GM18519 (cell line): ENCODE results near the gene CPLX4.

Experiments
- ATAC-seq: cut with Tn5 transposase; IDR thresholded peaks from one replicate; pipeline ENCODE4 v1.9.1; 2021; ENCODE audit warnings: mild to moderate bottlenecking, moderate library complexity; ENCODE audit not compliant: unreplicated experiment, low FRiP score

Gene CPLX4

GRCh38 chr18:59308248-59308937 lies 10.1 kb downstream of the CPLX4 start:
- ATAC-seq = peak; percentile 67

DNA sequence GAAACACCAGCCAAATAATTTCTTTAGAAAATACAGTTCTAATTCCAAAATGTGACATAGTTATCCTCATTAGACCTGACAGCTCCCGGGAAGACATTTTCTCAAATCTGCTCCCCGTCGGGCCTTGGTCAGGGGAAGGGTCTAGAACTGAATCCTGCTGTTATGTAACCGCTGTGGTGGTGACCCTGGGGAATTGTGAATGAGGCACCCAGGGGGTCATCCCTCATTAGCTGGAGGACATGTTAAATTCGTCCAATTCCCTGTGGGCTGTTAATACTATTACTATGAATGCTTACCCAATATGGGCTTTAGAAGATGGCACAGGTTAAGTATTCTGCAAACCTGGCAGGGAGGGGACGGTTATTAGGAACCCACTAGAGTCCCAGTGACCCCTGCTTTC lies 11.8 kb downstream of the CPLX4 start:
- ATAC-seq = no peak

GRCh38 chr18:59305295-59305694 lies 13.2 kb downstream of the CPLX4 start:
- no peak for ATAC-seq

DNA sequence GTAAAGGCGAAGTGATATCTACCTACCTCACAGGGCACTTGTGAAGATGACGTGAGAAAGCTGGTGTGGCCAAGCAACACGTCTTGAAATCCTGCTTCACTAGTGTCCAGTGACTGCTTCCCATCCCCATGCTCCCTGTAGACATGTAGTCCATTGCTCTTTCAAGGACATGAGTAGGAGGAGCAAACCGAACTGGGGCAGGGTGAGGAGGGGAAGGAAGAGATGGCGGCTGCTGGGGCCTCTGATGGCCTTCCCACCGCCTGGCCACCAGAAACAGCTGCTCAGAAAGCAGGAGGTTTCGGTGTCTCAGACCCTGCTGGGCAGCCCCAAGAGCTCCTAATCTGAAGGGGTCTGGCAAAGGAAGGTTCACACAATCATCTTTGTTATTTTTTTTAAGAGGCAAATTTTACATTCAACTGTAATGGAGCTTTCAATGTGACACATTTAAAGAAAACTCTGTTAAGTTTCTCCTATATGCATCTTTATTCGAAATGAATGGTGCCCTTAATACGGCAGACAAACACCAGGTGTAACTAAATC lies 14.7 kb downstream of the CPLX4 start:
- no peak for ATAC-seq

- no peak for ATAC-seq
Observed at GRCh38 chr18:59303006-59303405, 15.4 kb downstream of the CPLX4 start.

DNA sequence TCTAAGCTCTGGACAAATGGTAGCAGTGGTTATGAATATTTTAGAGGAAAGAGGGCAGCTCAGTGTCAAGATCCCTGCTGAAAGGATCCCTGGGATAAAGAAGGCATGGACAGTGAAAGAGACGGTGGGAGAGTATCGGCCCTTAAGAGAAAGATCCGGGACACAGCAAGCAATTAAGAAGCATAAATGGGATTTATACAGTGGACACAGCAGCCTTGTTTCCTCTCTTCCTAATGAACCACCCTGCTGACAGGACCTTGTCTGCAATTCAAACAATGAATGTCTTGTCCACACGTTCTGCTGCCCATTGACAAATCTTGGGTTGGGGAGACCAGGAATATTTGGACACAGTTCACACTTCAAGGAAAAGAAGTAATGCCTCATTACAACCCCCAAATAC lies 16.5 kb downstream of the CPLX4 start:
- ATAC-seq = no peak

DNA sequence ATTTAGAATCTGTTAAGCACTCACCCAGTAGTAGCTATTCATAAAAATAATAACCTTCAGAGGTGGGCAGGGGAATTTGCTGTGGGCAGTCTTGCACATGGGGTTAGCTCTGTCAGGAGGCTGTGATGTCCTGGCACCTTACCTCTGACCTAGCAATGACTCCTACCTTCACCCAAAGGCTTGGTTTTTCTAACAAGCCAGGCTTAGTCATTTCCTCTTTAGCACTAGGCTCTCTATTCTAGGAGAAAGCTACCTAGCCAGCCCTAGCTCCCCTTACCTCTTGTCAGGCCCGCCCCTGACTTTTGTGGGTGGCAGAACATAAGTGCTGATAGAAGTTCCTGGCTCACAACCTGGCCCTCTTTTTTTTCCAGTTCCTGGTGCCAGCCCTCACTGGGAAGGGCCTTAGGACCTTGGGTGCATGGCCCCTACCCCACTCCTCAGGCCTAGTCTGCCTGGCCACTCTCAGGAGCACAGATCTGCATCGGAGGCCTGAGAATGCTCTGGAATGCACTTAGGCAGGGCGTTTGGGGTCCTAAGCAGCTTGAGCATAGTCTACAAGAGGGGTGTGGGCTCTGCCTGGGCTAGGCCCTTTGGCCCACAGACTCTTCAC lies 17.7 kb downstream of the CPLX4 start:
- no peak for ATAC-seq

DNA sequence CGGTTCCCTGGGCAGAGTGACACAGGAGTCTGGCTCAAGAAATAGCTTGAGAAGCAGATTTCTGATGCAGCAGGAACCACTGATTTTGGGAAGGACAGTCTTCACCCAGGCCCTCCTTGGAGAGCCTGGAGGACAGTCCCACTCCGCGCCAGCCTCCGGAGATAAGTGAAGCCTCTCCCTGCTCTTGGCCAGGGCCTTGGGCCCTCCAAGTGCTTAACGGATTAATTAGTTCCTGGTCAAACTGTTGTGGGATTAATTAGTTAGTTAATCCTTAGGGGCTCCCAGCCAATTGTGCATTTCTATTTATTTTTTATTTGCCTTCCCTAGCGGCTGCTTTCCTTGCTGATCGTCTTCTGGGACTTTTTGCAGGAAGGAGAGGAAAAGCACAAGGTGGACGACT lies 19.6 kb downstream of the CPLX4 start:
- ATAC-seq = no peak

DNA sequence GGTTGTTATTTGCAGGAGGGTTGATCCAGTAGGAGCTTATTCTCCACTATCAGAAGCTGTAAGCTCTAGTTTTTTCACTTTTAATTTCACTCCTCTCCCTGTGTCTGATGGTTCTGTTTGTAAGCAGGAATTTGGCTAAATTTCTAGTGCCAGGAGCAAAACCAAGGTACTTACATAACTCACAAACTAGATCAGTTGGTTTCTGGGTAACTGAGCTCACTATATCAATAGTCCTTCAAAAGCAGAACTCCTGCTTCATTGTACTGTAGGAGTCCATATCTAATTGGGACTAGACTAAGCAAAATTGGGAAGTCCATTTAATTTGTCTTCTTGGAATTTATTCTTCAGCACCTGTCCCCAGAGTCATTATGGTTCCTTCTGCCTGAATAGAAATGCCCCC lies 25.1 kb downstream of the CPLX4 start:
- ATAC-seq = no peak

GRCh38 chr18:59286341-59286740 lies 32.1 kb downstream of the CPLX4 start:
- no peak for ATAC-seq

- no peak for ATAC-seq
Observed at GRCh38 chr18:59282341-59282740, 36.1 kb downstream of the CPLX4 start.

GRCh38 chr18:59279722-59280121 lies 38.7 kb downstream of the CPLX4 start:
- ATAC-seq = no peak

DNA sequence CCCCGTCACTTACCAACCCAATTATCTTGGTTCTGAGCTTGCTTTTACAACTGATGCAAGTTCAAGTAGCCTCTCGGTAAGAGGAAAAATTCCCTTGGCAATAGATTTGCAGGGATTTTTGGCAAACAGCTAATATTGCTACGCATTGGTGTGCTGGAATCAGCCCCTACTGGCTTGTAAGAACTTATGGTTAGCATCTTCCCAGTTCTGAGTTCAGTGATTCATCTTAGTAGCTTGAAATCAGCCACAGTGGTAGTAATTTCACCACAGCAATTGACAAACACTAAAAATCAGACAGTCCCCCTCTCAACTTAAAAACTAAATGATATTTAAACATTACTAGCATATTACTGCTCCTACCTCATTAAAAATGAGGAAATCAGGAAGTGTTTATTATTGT lies 39.3 kb downstream of the CPLX4 start:
- ATAC-seq = no peak

DNA sequence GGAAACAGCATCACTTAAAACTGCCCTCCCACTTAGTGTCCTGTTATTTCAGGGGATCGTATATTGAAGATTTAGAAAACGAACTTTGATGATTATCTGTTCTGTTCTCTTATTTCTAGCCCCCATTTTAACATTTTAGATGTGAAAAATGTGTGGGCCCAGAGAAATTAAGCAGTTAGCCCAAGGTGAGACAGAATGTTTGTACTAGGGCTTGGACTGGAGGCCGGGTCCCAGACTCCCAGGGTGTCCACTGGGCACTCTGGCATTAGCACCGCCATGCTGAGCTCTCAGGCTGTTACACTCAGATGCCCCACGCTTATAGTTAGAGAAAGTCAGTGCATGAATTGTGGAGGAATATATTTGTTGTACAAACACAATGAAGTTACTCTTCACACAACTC lies 39.7 kb downstream of the CPLX4 start:
- ATAC-seq = no peak

- no peak for ATAC-seq
Observed at GRCh38 chr18:59276047-59276446, 42.4 kb downstream of the CPLX4 start.

DNA sequence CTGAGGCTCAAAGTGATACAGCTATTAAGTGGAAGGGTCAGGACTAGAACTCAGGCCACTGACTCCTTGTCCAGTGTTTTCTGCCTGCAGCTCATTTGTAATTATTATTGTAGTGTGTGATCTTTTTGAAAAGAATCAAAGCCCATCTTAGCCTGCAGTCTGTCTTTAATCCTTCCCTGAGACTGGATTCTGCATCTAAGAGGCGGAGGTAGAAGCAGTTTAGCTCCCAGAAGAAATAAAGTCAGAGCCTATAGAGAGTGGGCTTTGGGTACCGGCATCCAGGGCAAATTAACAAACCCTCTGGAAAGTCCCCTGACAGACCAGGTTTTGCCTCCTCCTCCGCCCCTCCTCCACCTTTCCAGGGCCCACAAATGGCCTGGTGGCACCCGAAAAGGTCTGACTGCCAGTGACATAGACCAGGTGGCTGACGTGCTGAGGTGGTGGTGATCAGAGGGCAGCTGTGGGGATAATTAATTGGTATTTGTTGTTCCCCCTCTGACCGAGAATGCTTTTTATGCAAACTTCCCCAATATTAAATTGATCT lies 43.0 kb downstream of the CPLX4 start:
- ATAC-seq = no peak

- no peak for ATAC-seq
Observed at GRCh38 chr18:59274533-59274928, 43.9 kb downstream of the CPLX4 start.

DNA sequence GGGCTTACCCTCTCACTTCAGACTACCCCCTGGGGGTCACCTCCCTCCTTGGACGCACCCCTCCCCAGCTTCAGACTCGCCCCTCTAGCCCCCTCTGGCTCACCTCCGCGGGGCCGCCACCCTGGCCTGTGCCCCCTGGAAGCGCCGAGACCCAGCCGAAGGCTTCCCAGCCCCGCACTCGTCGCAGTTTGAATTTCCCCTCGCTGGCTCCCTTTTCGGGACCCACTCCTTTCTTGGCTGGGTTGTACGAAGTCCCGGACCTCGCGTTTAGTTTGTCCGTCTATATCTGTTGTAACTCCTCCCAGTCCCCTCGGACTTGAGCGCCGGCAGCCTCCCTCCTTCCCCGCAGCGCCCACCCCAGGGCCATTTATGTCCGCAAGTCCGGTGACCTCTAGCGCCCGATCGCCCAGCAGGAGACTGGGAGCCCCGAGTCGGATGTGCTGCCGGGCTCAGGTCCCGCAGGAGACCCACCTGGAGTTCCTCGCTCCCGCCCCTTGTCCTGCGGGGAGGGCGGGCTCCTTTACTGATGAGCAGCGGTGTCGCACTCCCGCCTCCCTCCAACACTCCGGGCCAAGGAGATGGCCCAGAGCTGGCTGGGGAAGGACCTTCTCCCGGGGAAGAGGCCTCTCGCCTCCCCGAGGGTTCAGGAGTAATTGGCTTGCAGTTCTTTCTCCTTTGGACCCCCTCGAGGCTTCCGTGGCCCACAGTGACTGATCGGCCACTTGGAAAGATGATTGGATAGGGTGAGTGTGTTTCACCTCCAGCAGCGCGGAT lies 44.5 kb downstream of the CPLX4 start:
- ATAC-seq = no peak

GRCh38 chr18:59272891-59273758 lies 45.3 kb downstream of the CPLX4 start, which contains the start of gene RAX:
Gene RAX, minus strand, starts transcription at chr18:59273454. Its CDS starts 248 bp downstream, at chr18:59273206.
- no peak for ATAC-seq

- no peak for ATAC-seq
Observed at GRCh38 chr18:59272221-59272888, 46.1 kb downstream of the CPLX4 start.
